Measurements from ENCODE around the gene RSU1. TPM values are rescaled to one million over a fixed set of nuclear protein-coding genes. Genes with fewer than 3 reads are reported as not detected.

The RSU1 gene
- total RNA-seq, 1 donor from 2014 or later: 33.7 TPM

DNA sequence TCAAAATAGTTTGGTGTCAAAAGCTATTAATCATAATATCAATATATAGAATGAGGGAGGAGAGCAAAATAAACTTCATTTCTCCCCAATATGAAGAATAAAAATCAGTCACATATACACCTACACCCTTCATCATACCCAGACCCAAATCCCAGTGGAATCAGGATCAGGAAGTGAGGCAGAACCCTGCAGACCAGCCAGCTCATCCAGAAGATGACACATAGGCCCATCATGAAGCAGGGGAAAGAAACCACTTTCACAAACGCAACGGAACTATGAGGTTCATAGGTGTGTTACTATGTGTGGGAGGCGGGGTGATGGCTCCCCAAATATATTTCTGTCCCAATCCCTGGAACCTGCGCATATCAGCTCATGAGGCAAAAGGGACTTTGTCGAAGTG is 89.0 kb downstream of the RSU1 start:
- no peak overlapping the region for H3K4me3 Mint-ChIP-seq
- H3K27me3 Mint-ChIP-seq (ENCODE audit: low read depth): no peaks in the 10 kb centered on the region
- no peak overlapping the region for H3K27ac Mint-ChIP-seq (ENCODE audit: unreplicated experiment)
- DNase-seq (ENCODE audit: low read depth, low spot score): no peak
- peaks cover 29% of the 10 kb centered on the region for H3K36me3 Mint-ChIP-seq (ENCODE audit: low read depth)
- TF ChIP-seq, protein P1, sequence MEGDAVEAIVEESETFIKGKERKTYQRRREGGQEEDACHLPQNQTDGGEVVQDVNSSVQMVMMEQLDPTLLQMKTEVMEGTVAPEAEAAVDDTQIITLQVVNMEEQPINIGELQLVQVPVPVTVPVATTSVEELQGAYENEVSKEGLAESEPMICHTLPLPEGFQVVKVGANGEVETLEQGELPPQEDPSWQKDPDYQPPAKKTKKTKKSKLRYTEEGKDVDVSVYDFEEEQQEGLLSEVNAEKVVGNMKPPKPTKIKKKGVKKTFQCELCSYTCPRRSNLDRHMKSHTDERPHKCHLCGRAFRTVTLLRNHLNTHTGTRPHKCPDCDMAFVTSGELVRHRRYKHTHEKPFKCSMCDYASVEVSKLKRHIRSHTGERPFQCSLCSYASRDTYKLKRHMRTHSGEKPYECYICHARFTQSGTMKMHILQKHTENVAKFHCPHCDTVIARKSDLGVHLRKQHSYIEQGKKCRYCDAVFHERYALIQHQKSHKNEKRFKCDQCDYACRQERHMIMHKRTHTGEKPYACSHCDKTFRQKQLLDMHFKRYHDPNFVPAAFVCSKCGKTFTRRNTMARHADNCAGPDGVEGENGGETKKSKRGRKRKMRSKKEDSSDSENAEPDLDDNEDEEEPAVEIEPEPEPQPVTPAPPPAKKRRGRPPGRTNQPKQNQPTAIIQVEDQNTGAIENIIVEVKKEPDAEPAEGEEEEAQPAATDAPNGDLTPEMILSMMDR (conservative IDR thresholded peaks at IDR 0.05): no peak
- no peaks in the 10 kb centered on the region for H3K4me1 Mint-ChIP-seq
- H3K9me3 Mint-ChIP-seq: peaks cover 16% of the 10 kb centered on the region

- H3K4me1 Mint-ChIP-seq: no peaks in the 10 kb centered on the region
- H3K27ac Mint-ChIP-seq (ENCODE audit: unreplicated experiment): no peak overlapping the region
- no peak for DNase-seq (ENCODE audit: low read depth, low spot score)
- no peaks in the 10 kb centered on the region for H3K27me3 Mint-ChIP-seq (ENCODE audit: low read depth)
- peaks cover 29% of the 10 kb centered on the region for H3K36me3 Mint-ChIP-seq (ENCODE audit: low read depth)
- peaks cover 16% of the 10 kb centered on the region for H3K9me3 Mint-ChIP-seq
- TF ChIP-seq, protein P1 (conservative IDR thresholded peaks at IDR 0.05): no peak
- no peak overlapping the region for H3K4me3 Mint-ChIP-seq
Measured at GRCh38 chr10:16727666-16728065, 89.6 kb downstream of the RSU1 start.

GRCh38 chr10:16724509-16724908 is 92.7 kb downstream of the RSU1 start:
- DNase-seq (ENCODE audit: low read depth, low spot score): no peak
- Mint-ChIP-seq H3K27ac (ENCODE audit: unreplicated experiment) (no peak overlapping the region), H3K27me3 (ENCODE audit: low read depth) (no peaks in the 10 kb centered on the region), H3K4me3 (no peak overlapping the region), H3K4me1 (no peaks in the 10 kb centered on the region), H3K36me3 (ENCODE audit: low read depth) (peaks cover 26% of the 10 kb centered on the region), H3K9me3 (peaks cover 10% of the 10 kb centered on the region)
- TF ChIP-seq, protein P1 (conservative IDR thresholded peaks at IDR 0.05): no peak

GRCh38 chr10:16720812-16721211 is 96.4 kb downstream of the RSU1 start:
- Mint-ChIP-seq H3K27me3 (ENCODE audit: low read depth) (no peaks in the 10 kb centered on the region), H3K9me3 (no peaks in the 10 kb centered on the region), H3K27ac (ENCODE audit: unreplicated experiment) (no peak overlapping the region), H3K4me3 (no peak overlapping the region), H3K36me3 (ENCODE audit: low read depth) (peaks cover 6% of the 10 kb centered on the region), H3K4me1 (no peaks in the 10 kb centered on the region)
- DNase-seq (ENCODE audit: low read depth, low spot score): no peak
- TF ChIP-seq, protein P1 (conservative IDR thresholded peaks at IDR 0.05): no peak

- no peaks in the 10 kb centered on the region for H3K4me1 Mint-ChIP-seq
- H3K27ac Mint-ChIP-seq (ENCODE audit: unreplicated experiment): no peak overlapping the region
- TF ChIP-seq, protein P1 (conservative IDR thresholded peaks at IDR 0.05): no peak
- H3K36me3 Mint-ChIP-seq (ENCODE audit: low read depth): peaks cover 27% of the 10 kb centered on the region
- DNase-seq (ENCODE audit: low read depth, low spot score): no peak
- H3K9me3 Mint-ChIP-seq: peaks cover 14% of the 10 kb centered on the region
- no peaks in the 10 kb centered on the region for H3K27me3 Mint-ChIP-seq (ENCODE audit: low read depth)
- H3K4me3 Mint-ChIP-seq: no peak overlapping the region
Measured at GRCh38 chr10:16717622-16718395, 99.4 kb downstream of the RSU1 start.
